OCI-LY3 (cell line): Measurements from ENCODE around the gene FTH1.

Experiments
- H2AFZ ChIP-seq: fragments of 200-600, 300-600 bp; shearing (Covaris generic); 2 replicates; pipeline ENCODE4 v1.6.0; 2014; ENCODE audit warnings: antibody characterized with exemption, low read depth, low read length
- H3K27ac ChIP-seq: fragments of 200-600, 300-600 bp; sonication (generic); 2 replicates; pipeline ENCODE4 v1.5.1; 2014; ENCODE audit warnings: mild to moderate bottlenecking, low read length, moderate library complexity, mixed read lengths
- H3K27me3 ChIP-seq: fragments of 200-600, 300-600 bp; sonication (generic); 2 replicates; pipeline ENCODE4 v1.6.1; 2014; ENCODE audit warnings: low read depth, low read length, mixed read lengths
- H3K36me3 ChIP-seq: fragments of 200-600, 300-600 bp; sonication (generic); replicated peaks from 2 replicates; pipeline ENCODE3; 2014; ENCODE audit warnings: low read depth, low read length, mixed read lengths
- H3K4me1 ChIP-seq: fragments of 300-600, 200-600 bp; sonication (generic); 2 replicates; pipeline ENCODE4 v1.6.1; 2014; ENCODE audit warnings: low read length, mixed read lengths
- H3K4me2 ChIP-seq: fragments of 200-600, 300-600 bp; sonication (generic); 2 replicates; pipeline ENCODE4 v1.6.1; 2014; ENCODE audit warnings: low read length, mixed read lengths
- H3K4me3 ChIP-seq: fragments of 300-600, 200-600 bp; sonication (generic); 2 replicates; pipeline ENCODE4 v1.5.1; 2014; ENCODE audit warnings: antibody characterized with exemption, mild to moderate bottlenecking, low read length, moderate library complexity
- H3K79me2 ChIP-seq: fragments of 300-600, 200-600 bp; shearing (Covaris generic); 2 replicates; pipeline ENCODE4 v1.6.1; 2014; ENCODE audit warnings: mild to moderate bottlenecking, low read length, mixed read lengths
- H3K9ac ChIP-seq: fragments of 300-600, 200-600 bp; shearing (Covaris generic); 2 replicates; pipeline ENCODE4 v1.6.0; 2014; ENCODE audit warnings: mild to moderate bottlenecking, low read length, moderate library complexity
- H3K9me3 ChIP-seq: fragments of 200-600, 300-600 bp; shearing (Covaris generic); 2 replicates; pipeline ENCODE4 v1.6.1; 2014; ENCODE audit warnings: low read length, mixed read lengths; ENCODE audit not compliant: insufficient read depth
- H4K20me1 ChIP-seq: fragments of 200-600, 300-600 bp; sonication (generic); 2 replicates; pipeline ENCODE4 v1.6.1; 2016; ENCODE audit warnings: low read length, mixed read lengths; ENCODE audit not compliant: insufficient read depth
- EZH2phosphoT487 ChIP-seq: fragments of 200-600 bp; shearing (Covaris generic); IDR thresholded peaks from 2 replicates; pipeline ENCODE4 v1.6.1; 2018; ENCODE audit warnings: antibody characterized with exemption, mixed run types, low read depth
- TF ChIP-seq, protein P1 (sequence below): fragments of 200-600, 300-600 bp; sonication (generic); IDR thresholded peaks from 2 replicates; pipeline ENCODE4 v1.5.1; 2014; ENCODE audit warnings: antibody characterized with exemption, low read length, low read depth

The FTH1 gene

DNA sequence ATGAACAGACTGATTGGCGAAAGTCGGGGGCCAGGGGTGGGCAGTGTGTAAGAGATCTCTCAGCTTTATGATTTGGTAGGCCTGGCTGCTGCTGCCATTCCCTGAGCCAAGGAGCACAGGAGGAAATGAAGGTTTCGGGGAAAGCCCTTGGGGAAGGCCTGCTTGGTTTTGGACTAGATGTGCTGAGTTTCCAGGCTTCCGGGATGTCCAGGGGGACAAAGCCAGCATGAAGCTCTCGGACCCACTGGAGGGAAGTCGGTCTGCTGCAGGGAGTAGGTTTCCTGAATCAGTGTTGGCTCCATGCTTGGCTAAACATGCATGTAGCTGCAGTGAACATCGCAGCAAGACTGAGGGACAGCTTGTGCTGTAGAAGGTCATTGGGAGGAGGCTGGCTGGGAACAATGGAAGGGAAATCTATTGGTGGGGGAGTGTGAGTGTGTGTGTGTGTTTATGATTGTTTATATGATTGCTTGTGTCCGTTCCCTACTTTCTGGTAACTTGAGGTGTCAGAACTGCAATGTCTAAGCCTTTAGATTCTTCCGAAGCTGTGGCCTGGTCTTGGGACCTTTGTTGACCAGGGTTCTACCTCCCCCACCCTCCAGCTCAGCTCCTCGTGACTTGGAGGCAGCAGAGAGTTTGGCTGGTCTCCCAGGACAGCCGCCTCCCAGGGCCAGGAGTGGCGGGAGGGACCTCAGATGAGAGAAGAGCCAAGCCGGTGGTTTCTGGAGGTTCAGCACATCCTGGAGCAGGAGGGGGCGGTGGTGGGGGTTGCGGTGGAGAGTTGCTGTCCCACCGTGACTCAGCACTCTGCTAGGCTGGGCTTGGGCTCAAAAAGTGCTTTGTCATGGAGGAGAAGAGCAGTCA is 4.0 kb upstream of the FTH1 start:
- peaks cover 34% of the 10 kb centered on the region for H3K4me1 ChIP-seq
- H3K27me3 ChIP-seq, result no peaks in the 10 kb centered on the region
- H2AFZ ChIP-seq, result no peak overlapping the region
- no peaks in the 10 kb centered on the region for H3K9me3 ChIP-seq
- H3K36me3 ChIP-seq, result peaks cover 3% of the 10 kb centered on the region
- H3K4me2 ChIP-seq, result peak overlapping the region; percentile 21
- TF ChIP-seq EZH2phosphoT487, result no peak
- TF ChIP-seq, protein P1, sequence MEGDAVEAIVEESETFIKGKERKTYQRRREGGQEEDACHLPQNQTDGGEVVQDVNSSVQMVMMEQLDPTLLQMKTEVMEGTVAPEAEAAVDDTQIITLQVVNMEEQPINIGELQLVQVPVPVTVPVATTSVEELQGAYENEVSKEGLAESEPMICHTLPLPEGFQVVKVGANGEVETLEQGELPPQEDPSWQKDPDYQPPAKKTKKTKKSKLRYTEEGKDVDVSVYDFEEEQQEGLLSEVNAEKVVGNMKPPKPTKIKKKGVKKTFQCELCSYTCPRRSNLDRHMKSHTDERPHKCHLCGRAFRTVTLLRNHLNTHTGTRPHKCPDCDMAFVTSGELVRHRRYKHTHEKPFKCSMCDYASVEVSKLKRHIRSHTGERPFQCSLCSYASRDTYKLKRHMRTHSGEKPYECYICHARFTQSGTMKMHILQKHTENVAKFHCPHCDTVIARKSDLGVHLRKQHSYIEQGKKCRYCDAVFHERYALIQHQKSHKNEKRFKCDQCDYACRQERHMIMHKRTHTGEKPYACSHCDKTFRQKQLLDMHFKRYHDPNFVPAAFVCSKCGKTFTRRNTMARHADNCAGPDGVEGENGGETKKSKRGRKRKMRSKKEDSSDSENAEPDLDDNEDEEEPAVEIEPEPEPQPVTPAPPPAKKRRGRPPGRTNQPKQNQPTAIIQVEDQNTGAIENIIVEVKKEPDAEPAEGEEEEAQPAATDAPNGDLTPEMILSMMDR, result no peak
- no peak overlapping the region for H3K9ac ChIP-seq
- H4K20me1 ChIP-seq, result peaks cover 5% of the 10 kb centered on the region
- H3K27ac ChIP-seq, result no peak overlapping the region
- peaks cover 9% of the 10 kb centered on the region for H3K79me2 ChIP-seq
- H3K4me3 ChIP-seq, result no peak overlapping the region

DNA sequence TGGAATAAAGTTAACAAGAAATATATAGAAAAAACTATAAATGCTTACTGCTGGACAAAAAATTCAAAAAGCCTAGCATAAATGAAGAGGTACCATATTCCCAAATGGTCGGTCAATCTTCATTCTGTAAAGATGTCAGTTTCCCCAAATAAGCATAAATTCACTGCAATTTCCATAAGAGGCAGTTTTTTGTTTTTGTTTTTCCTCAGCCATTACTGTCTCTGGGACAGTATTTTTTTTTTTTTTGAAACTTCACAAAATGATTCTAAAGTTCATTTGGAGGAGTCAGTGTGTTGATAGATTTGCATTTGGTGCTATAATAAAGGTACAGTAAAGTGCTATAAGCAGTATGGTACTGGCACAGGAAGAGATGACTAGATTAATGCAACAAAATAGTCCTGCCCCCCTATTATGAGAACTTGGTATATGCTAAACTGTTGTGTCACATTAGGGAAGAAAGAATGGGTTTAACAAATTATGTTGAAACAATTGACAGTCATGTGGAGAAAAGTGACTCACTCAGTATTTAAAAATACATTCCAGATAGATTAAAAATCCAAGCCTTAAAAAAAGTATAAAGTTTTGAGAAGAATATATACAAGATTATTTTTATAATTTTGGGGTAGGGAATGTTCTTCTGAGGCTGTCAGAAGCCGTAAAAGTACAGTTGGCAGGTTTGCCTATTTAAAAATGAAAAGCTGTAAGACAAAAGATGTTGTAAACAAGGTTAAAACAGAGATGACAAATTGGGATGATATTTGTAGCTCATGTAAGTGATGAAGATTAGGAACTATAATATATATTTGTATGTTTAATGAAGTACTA is 2.6 kb upstream of the FTH1 start:
- no peak overlapping the region for H3K4me2 ChIP-seq
- H3K9ac ChIP-seq, result no peak overlapping the region
- peaks cover 12% of the 10 kb centered on the region for H3K36me3 ChIP-seq
- H3K4me3 ChIP-seq, result no peak overlapping the region
- no peak overlapping the region for H2AFZ ChIP-seq
- no peaks in the 10 kb centered on the region for H3K27me3 ChIP-seq
- no peak overlapping the region for H3K27ac ChIP-seq
- H3K79me2 ChIP-seq, result peaks cover 23% of the 10 kb centered on the region
- H3K9me3 ChIP-seq, result no peaks in the 10 kb centered on the region
- TF ChIP-seq, protein P1, result no peak
- TF ChIP-seq EZH2phosphoT487, result no peak
- H3K4me1 ChIP-seq, result peaks cover 47% of the 10 kb centered on the region
- H4K20me1 ChIP-seq, result peaks cover 19% of the 10 kb centered on the region

DNA sequence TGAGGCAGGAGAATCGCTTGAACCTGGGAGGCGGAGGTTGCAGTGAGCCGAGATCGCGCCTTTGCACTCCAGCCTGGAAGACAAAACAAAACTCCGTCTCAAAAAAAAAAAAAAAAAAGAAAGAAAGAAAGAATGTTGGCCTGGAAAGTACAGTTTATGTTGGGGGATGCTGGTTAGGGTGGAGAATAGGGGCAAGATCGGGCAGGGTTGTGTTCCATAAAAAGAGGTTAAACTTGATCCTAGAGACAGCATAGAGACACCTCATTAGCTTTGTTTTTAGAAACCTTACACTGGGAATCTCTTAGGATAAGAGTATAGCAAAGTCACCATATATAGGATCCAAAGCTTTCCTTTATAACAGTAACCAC is 1.9 kb upstream of the FTH1 start:
- no peak for TF ChIP-seq EZH2phosphoT487
- Histone ChIP-seq H3K4me2 (no peak overlapping the region), H3K9ac (no peak overlapping the region)

DNA sequence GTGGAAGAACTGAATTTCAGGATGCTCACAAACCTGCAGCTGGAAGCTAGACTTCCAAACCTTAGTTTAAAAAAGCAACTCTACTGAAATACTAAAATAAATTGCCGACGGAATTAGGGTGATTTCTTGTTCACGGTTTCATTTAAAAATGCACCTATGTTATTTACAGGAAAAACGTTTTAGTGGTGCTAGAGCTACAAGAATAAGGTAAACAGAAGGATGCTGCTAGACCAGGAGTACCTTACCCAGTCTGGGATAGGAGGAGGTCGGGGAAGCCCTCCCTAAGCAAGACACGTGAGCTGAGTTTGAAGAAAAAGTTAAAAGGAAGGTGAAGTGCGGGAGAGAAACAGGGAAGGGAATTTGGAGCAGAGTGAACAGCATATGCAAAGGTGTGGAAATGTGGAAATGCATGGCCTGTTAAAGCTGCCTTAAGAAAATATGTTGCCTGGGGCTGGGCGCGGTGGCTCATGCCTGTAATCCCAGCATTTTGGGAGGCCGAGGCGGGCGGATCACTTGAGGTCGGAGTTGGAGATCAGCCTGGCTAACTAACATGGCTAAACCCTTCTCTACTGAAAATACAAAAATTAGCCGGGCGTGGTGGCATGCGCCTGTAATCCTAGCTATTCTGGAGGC is 1.4 kb upstream of the FTH1 start:
- Histone ChIP-seq H2AFZ (no peak overlapping the region), H3K27ac (peak overlapping the region; percentile 77; the same call in 1 of the 2 replicates), H3K4me1 (peaks cover 58% of the 10 kb centered on the region), H4K20me1 (peaks cover 30% of the 10 kb centered on the region), H3K27me3 (no peaks in the 10 kb centered on the region), H3K9ac (peak overlapping the region; percentile 92), H3K9me3 (no peaks in the 10 kb centered on the region), H3K79me2 (peaks cover 27% of the 10 kb centered on the region), H3K4me2 (peak overlapping the region; percentile 93), H3K4me3 (peak overlapping the region; percentile 87), H3K36me3 (peaks cover 23% of the 10 kb centered on the region)
- no peak for TF ChIP-seq EZH2phosphoT487
- TF ChIP-seq, protein P1, result no peak

More for the DNA sequence above, 1.9 kb upstream of the FTH1 start:
- Histone ChIP-seq H4K20me1 (peaks cover 25% of the 10 kb centered on the region), H2AFZ (no peak overlapping the region), H3K79me2 (peaks cover 27% of the 10 kb centered on the region), H3K27ac (no peak overlapping the region), H3K36me3 (peaks cover 18% of the 10 kb centered on the region), H3K9me3 (no peaks in the 10 kb centered on the region), H3K4me3 (no peak overlapping the region), H3K4me1 (peaks cover 53% of the 10 kb centered on the region), H3K27me3 (no peaks in the 10 kb centered on the region)
